GM19372 (cell line): ENCODE data around the gene SNN.

Source experiments
- ATAC-seq: cut with Tn5 transposase; IDR thresholded peaks from one replicate; pipeline ENCODE4 v1.9.1; 2021; ENCODE audit warnings: mild to moderate bottlenecking, low read depth, moderate library complexity; ENCODE audit not compliant: unreplicated experiment

SNN gene

GRCh38 chr16:11677451-11677951 is 9.2 kb downstream of the SNN start:
- ATAC-seq: no peak

GRCh38 chr16:11677959-11678881 is 10.0 kb downstream of the SNN start:
- ATAC-seq: no peak

- ATAC-seq: no peak
Measured at GRCh38 chr16:11679250-11679649, 11.0 kb downstream of the SNN start.

DNA sequence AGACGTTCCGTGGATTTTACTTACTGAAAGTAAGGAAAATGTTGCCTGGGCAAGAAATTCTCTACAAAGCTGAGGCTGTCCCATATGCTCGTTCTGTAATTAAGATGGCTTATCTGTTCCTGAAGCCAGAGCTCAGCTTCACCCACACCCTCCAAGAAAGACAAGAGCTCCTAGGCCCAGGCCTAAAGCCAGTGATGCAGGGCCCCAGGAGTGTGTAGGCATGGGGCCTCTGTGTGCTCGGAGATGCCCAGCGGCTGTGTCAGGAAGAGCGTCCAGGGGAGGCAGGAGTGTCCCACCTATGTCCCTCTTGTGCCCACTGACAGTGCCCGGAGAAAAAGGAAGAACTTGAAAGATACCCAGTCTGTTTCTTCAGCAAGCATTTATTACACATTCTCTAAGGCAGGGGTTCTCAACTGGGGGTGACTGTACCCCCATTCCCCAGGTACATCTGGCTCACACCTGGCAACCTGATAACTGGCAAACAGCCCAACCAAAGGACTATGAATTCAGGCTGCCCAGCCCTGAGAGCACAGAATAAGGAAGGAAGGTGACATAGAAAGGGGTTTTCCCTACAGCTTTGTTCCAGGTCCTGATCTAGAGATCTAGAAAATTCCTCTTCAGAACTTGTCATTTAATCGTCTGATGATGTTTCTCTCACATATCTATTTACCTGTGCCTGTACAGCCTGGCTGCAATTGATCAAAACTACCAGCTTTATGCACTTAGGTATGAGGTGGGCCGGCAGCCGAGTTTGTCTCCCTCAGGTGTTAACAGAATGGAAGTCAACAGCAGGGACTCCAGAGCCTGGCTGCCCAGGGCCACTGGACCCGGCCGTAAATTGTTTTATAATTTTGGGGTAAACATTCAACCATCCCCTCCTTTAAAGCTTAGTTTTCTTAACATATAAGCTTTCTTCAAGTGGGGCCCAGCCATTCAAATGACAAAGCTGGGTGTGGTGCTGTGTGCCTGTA is 12.0 kb downstream of the SNN start:
- ATAC-seq: no peak

GRCh38 chr16:11681556-11681955 is 13.3 kb downstream of the SNN start:
- ATAC-seq: no peak

GRCh38 chr16:11681976-11682654 is 13.9 kb downstream of the SNN start:
- peak; percentile 50 for ATAC-seq

DNA sequence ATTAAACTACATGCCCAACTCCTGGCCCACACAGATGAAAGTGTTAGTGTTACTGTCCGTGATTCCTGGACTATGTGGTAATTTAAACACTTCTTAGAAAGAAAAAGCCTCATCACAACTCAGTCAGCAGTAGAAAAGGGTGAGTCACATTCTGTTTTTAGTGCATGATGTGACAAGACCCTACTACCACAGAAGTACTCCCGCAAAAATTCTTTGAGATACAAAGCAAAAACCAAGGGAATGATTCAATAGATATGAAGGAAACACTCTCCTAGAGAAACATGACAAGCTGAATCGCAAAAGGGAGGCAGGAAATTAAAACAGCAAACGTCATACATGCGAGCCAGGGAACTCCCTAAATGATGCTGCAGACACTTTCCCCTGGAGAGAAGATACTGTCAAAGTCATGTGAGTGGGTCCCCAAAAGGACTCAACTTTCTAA is 14.4 kb downstream of the SNN start:
- ATAC-seq: no peak

- ATAC-seq: no peak
Measured at GRCh38 chr16:11683145-11683544, 14.9 kb downstream of the SNN start.

DNA sequence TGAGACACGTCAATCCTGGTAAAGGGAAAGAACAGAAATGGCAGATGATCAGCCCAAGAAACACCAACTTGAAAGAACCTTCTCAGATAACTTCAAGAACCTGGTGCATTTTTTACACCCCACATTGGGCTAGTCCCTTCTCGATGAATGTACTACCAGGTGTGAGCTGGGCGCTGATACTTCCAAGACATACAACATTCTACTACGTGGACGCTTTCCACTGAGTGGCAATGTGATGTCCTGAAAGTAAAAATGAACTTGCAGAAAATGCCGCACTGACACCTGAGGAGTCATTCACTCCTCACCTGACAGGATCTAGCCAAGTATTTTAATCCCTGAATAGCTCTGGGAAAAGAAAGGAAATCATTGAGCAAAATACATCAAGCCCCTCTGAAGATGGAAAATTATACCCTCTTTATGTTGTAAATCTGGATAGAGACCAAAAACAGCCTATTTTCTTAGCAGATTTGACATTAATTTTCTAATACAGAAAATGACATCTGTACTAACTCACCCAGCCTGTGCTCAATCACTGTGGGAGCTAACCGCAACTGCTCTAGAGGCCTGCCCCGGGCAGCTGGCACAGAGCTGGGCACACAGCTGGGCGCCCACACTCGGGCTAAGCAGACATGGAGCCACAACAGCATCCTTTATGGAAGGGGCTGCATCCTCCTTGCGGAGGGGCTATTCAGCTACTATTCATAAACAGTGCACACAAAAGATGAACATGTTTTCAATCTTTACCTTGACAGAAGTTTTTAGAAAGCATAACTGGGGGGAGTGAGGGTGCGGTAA is 16.2 kb downstream of the SNN start:
- ATAC-seq: no peak

DNA sequence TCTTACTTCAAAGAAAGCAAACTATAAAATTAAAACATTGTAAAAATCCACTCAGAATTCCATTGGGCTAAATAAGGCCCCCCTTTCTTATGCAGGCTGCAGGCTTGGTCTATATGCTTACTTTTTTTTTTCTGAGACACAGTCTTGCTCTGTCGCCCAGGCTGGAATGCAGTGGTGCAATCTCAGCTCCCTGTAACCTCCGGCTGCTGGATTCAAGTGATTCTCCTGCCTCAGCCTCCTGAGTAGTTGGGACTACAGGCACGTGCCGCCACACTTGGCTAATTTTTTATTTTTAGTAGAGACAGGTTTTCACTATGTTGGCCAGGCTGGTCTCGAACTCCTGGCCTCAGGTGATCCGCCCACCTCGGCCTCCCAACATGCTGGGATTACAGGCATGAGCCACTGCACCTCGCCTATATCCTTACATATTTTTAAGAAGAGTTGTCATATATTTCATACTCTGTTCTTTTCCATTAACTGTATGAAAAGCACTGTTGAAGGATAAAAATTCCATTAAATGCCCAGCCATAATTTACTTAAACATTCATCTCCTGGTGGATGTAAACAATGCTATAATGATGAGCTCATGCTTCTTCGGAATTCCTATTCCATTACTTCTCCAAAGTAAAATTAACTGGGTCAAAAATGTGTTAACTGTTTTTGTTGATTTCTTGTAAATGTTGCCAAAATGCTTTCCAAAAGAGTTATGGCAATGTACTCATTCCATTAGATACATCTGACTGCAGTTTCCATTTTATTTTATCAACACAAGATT is 17.8 kb downstream of the SNN start:
- ATAC-seq: no peak

- no peak for ATAC-seq
Measured at GRCh38 chr16:11686713-11687380, 18.6 kb downstream of the SNN start.

DNA sequence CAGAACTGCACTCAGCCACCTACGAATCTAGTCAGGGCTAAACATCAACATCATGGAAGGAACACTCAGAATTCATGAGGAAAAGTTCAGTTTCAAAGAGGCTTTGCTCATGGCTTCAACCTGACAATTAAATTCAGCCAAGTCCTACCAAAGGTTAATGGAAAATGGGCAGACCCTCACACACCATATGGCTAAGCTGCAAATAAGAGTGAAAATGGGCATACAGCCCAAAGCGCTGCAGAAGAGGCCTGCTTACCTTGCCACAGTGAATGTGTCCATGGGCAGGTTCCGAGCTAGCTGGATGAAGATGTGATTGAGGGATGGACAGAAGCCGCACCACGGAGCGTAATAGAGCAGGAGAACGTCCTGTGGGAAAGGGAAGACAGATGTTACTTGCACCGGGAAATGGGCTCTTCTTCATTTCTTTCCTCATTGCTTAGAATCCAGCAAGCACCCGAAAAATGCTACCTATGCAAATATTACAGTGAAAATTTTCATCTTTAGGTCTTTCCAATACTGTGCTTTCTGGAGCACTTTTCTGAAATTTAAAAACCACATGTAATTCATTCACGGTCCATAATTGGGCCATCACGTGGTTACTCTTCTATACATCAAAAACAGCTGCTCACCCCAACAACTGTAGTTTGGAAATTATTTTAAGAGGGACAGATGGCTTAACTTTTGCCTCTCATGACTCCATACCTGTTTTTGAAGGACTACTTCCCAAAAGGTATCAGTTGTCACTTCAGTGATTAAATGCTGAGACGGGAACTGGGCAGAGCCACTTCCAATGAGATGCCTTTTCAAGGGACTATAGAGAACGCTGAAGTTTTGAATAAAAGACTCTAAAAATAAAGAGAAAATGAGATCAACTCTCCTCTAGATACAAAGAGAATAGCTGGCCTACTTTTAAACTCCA is 19.6 kb downstream of the SNN start:
- ATAC-seq: no peak

DNA sequence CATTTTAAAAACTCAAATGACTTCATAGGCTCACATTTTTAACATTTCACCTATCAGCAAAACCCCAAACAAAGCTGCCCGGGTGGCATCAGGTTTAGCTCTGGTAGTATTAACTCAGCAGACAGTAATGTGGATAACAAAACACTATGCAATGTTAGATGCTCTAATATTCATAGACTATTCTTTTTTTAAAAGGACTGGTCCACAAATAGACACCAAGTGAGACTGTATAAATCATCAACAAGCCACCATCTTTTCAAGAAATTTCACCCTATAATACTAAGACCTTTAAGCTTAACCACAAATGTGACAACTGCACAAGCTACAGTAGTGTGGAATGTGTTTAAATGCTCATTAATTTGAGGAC is 20.2 kb downstream of the SNN start:
- no peak for ATAC-seq

GRCh38 chr16:11689031-11689840 is 21.0 kb downstream of the SNN start:
- peak; percentile 89 for ATAC-seq

GRCh38 chr16:11691235-11691634 is 23.0 kb downstream of the SNN start:
- no peak for ATAC-seq

GRCh38 chr16:11691771-11692170 is 23.5 kb downstream of the SNN start:
- no peak for ATAC-seq

GRCh38 chr16:11692171-11692570 is 23.9 kb downstream of the SNN start:
- no peak for ATAC-seq
